A549 (cell line): ENCODE results near the gene SPPL2B. TPM values are rescaled to one million over a fixed set of nuclear protein-coding genes. Genes with fewer than 3 reads are reported as not detected.

Source experiments
- ATAC-seq, 2 experiments: fragments of 200-7000 bp in 1 of 2; fragments of >200 bp in 1 of 2; cut with Nextera tagmentation in 1 of 2; cut with Tn5 transposase in 1 of 2; 3 replicates each; pipeline versions ENCODE4 v1.8.0 to v1.9.1; 2018 to 2020; ENCODE audit warnings: mild to moderate bottlenecking in 1 of 2, moderate library complexity in 1 of 2
- CTCF ChIA-PET: fragments of 300-600 bp; sonication (Branson Sonifier 250); formaldehyde crosslinking; extraction: SDS; loops from one replicate; lab custom pipeline; 2021; ENCODE audit warnings: antibody characterized with exemption, inconsistent platforms; lab: Yijun Ruan, JAX
- POLR2A ChIA-PET: fragments of 350-600 bp; formaldehyde crosslinking; extraction: SDS; loops from one replicate; lab custom pipeline; 2021; ENCODE audit warnings: antibody characterized with exemption, inconsistent platforms; lab: Yijun Ruan, JAX
- DNase-seq, 2 experiments: peaks; one replicate each; pipeline versions ENCODE4 v3.0.0 to v3.0.0-alpha.2; 2011 to 2016; ENCODE audit warnings: low read depth in 1 of 2, low spot score in 1 of 2
- FAIRE-seq: peaks from 2 replicates; lab custom pipeline; 2011; peaks lifted over from hg19 to GRCh38; lab: Jason Lieb, UNC
- H3K27ac ChIP-seq, 2 experiments: fragments of >200 bp; sonication (Bioruptor Twin); formaldehyde crosslinking; 3 replicates each; pipeline ENCODE4 v1.5.1; 2016 to 2017
- H3K4me1 ChIP-seq: fragments of >200 bp; sonication (Bioruptor Twin); formaldehyde crosslinking; 3 replicates; pipeline ENCODE4 v1.6.1; 2016
- H3K4me2 ChIP-seq: fragments of >200 bp; sonication (Bioruptor Twin); formaldehyde crosslinking; 3 replicates; pipeline ENCODE4 v1.6.1; 2016
- H3K4me3 ChIP-seq: fragments of >200 bp; sonication (Bioruptor Twin); formaldehyde crosslinking; 3 replicates; pipeline ENCODE4 v1.5.1; 2016
- H3K9me3 ChIP-seq: fragments of >200 bp; sonication (Bioruptor Twin); formaldehyde crosslinking; 3 replicates; pipeline ENCODE4 v1.6.1; 2016
- CBX2 ChIP-seq: fragments of 200-600 bp; sonication (generic); IDR thresholded peaks from 2 replicates; pipeline ENCODE4 v1.6.1; 2016; ENCODE audit warnings: low read depth, mild to moderate bottlenecking, borderline replicate concordance
- CHD4 ChIP-seq: fragments of 200-600 bp; sonication (generic); IDR thresholded peaks from 2 replicates; pipeline ENCODE4 v1.6.1; 2016; ENCODE audit warnings: antibody characterized with exemption, mild to moderate bottlenecking, borderline replicate concordance
- E2F6 ChIP-seq: IDR thresholded peaks from 2 replicates; pipeline ENCODE4 v1.6.1; 2012; ENCODE audit warnings: low read depth, borderline replicate concordance
- EHF ChIP-seq: fragments of 250-450 bp; sonication (Bioruptor Pico); IDR thresholded peaks from 2 replicates; pipeline ENCODE4 v1.5.0; 2020; ENCODE audit warnings: mild to moderate bottlenecking
- ESRRA ChIP-seq: fragments of 150-350 bp; IDR thresholded peaks from 2 replicates; pipeline ENCODE4 v1.6.1; 2014; ENCODE audit warnings: mild to moderate bottlenecking, low read length, borderline replicate concordance
- FOXS1 ChIP-seq: fragments of 250-450 bp; sonication (Bioruptor Pico); IDR thresholded peaks from 2 replicates; pipeline ENCODE4 v1.5.0; 2020; ENCODE audit warnings: mild to moderate bottlenecking, moderate library complexity
- HDAC2 ChIP-seq: fragments of 200-600 bp; sonication (generic); IDR thresholded peaks from 2 replicates; pipeline ENCODE4 v1.6.1; 2016
- HOXB5 ChIP-seq: fragments of 250-450 bp; sonication (Bioruptor Pico); IDR thresholded peaks from 2 replicates; pipeline ENCODE4 v1.5.0; 2020; ENCODE audit warnings: mild to moderate bottlenecking, moderate library complexity
- JUN ChIP-seq, 2 experiments: fragments of >200 bp; sonication (Bioruptor Twin); formaldehyde crosslinking; IDR thresholded peaks; 2 replicates in 1 of 2; 3 replicates in 1 of 2; pipeline ENCODE4 v1.6.1; 2016 to 2017
- KDM1A ChIP-seq: fragments of 200-600 bp; sonication (generic); IDR thresholded peaks from 2 replicates; pipeline ENCODE4 v1.6.1; 2016; ENCODE audit warnings: low read depth, mild to moderate bottlenecking
- MAZ ChIP-seq: fragments of 150-350 bp; IDR thresholded peaks from 2 replicates; pipeline ENCODE4 v1.6.1; 2014; ENCODE audit warnings: antibody characterized with exemption, low read depth, low read length, borderline replicate concordance
- MYC ChIP-seq: IDR thresholded peaks from 2 replicates; pipeline ENCODE4 v1.6.1; 2012; ENCODE audit warnings: mild to moderate bottlenecking, inconsistent platforms, low read length, improper control_type of control experiment, borderline replicate concordance
- TP53 ChIP-seq: fragments of 250-450 bp; sonication (Bioruptor Pico); IDR thresholded peaks from 2 replicates; pipeline ENCODE4 v1.5.0; 2021; ENCODE audit warnings: mild to moderate bottlenecking, moderate library complexity
- ZSCAN20 ChIP-seq: fragments of 250-450 bp; sonication (Bioruptor Pico); IDR thresholded peaks from 2 replicates; pipeline ENCODE4 v1.8.0; 2022; ENCODE audit warnings: mild to moderate bottlenecking, moderate library complexity
- WGBS: methylation state at CpG from one replicate; pipeline ENCODE4 v1.1.6; 2017; ENCODE audit errors: missing lambda C conversion rate; 5-methylcytosine and 5-hydroxymethylcytosine counted together
- polyA plus RNA-seq, 4 experiments: library from polyadenylated mRNA; depleted of rRNA in 3 of 4; stranded (reverse); fragments of >200 nt; fragmentation: RNase III in 1 of 4; extraction: RNeasy Plus Mini Kit Qiagen cat#74134 plus additional on column Dnase treatment in 1 of 4; gene quantifications; 2 replicates in 3 of 4; 3 replicates in 1 of 4; pipeline ENCODE4 v1.2.3, GENCODE V29; 2011 to 2017
- TF ChIP-seq, protein P1 (sequence below): fragments of 150-350 bp; IDR thresholded peaks from 2 replicates; pipeline ENCODE4 v1.6.1; 2014; ENCODE audit warnings: low read depth, mild to moderate bottlenecking, low read length

The SPPL2B gene
- polyA plus RNA-seq, 2 of the 4 experiments (the other 2 are of a cell fraction), result 11.3 to 36.5 TPM

DNA sequence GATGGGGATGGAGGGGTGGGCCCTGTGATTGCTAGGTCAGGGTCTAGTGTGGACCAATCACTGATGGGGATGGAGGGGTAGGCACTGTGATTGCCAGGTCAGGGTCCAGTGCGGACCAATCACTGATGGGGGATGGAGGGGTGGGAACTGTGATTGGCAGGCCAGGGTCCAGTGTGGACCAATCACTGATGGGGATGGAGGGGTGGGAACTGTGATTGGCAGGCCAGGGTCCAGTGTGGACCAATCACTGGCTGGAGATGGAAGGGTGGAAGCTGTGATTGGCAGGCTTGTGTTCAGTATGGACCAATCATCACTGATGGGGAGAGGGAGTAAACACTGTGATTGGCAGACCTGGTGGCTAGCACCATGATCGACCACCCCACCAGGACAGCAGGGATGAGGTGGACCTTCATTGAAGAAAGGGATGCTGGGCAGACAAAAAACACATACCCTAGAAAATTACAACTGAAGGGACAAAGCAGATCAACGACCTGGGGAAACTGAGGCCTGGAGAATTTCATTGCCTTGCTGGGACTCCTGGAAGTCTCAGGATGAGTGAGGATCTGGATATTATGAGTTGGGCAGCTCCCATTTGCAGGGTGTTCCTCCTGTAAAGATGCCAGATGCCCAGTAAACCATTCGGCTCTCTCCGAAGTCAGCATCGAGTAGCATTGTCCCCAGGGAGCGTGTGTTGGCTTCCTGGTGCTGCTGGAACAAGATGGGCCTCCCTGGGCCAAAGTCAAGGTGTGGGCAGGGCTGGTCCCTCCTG is 47.1 kb downstream of the SPPL2B start:
- CTCF ChIA-PET, result no interaction called here

GRCh38 chr19:2376784-2377519 is 48.5 kb downstream of the SPPL2B start:
- TF ChIP-seq MAZ, result no peak
- no peak for TF ChIP-seq TP53 (CRISPR knock-in tag)
- no peak for TF ChIP-seq CHD4
- TF ChIP-seq JUN (IDR thresholded peaks at IDR 0.05), result no peak
- TF ChIP-seq CBX2, result no peak
- CTCF ChIA-PET, result no interaction called here
- no peaks in the 10 kb centered on the region for H3K9me3 ChIP-seq
- no peak overlapping the region for H3K4me3 ChIP-seq
- FAIRE-seq, result no peak
- no peak overlapping the region for H3K27ac ChIP-seq
- POLR2A ChIA-PET, result no interaction called here
- H3K4me1 ChIP-seq, result no peaks in the 10 kb centered on the region
- H3K4me2 ChIP-seq, result no peak overlapping the region
- peak in 1 of 2 experiments; percentile 24; a peak in 3 of 6 replicates for ATAC-seq
- DNase-seq, result no peak
- WGBS, result 70% methylated on average over 15 of the region's 15 CpGs

More for the DNA sequence above, 47.1 kb downstream of the SPPL2B start:
- WGBS, result 33% methylated on average over 3 of the region's 7 CpGs
- Histone ChIP-seq H3K27ac (no peak overlapping the region), H3K4me1 (no peaks in the 10 kb centered on the region), H3K9me3 (no peaks in the 10 kb centered on the region), H3K4me3 (no peak overlapping the region), H3K4me2 (no peak overlapping the region)
- DNase-seq, result no peak
- POLR2A ChIA-PET, result no interaction called here
- TF ChIP-seq FOXS1 (CRISPR knock-in tag), result no peak
- no peak for TF ChIP-seq ESRRA
- no peak for TF ChIP-seq KDM1A
- ATAC-seq, result peak; percentile 11 to 59; a peak in 3 of 6 replicates
- no peak for FAIRE-seq

DNA sequence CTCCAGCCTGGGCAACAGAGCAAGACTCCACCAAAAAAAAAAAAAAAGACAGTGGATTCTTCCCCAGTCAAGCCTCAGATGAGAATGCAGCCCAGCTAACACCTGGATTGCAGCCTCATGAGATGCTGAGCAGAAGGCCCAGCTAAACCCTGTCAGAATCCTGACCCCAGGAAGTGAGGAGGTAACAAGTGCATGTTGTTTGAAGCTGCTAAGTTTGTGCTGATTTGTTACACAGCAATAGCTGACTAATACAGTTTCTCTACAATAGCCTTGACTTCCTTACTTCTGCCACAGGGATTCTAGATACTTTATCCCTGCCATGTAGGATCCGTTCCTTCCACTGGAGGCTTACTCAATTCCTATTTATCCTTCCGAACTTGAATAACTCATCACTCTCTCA is 52.1 kb downstream of the SPPL2B start:
- ChIA-PET POLR2A (interaction anchor here (0.7 kb wide), 1 partner anchor 96 kb away, joined by 3 read pairs; the partner anchor contains the start of gene GADD45B), CTCF (interaction anchor here (0.6 kb wide), 1 partner anchor 708 kb away, joined by 3 read pairs; no protein-coding TSS in a partner anchor)

More for the DNA sequence above, 52.1 kb downstream of the SPPL2B start:
- no peak for FAIRE-seq
- no peak for DNase-seq
- Histone ChIP-seq H3K4me3 (no peak overlapping the region), H3K9me3 (no peaks in the 10 kb centered on the region), H3K27ac (no peak overlapping the region), H3K4me1 (peaks cover 3% of the 10 kb centered on the region; the same call in 2 of the 3 replicates), H3K4me2 (no peak overlapping the region)
- WGBS, result 55% methylated on average over 2 of the region's 2 CpGs
- TF ChIP-seq TP53 (CRISPR knock-in tag) (no peak), JUN (IDR thresholded peaks at IDR 0.05) (no peak), MYC (no peak), KDM1A (no peak), HOXB5 (CRISPR knock-in tag) (no peak), EHF (CRISPR knock-in tag) (no peak), MAZ (no peak), ZSCAN20 (CRISPR knock-in tag) (no peak), E2F6 (no peak), HDAC2 (no peak)
- TF ChIP-seq, protein P1, sequence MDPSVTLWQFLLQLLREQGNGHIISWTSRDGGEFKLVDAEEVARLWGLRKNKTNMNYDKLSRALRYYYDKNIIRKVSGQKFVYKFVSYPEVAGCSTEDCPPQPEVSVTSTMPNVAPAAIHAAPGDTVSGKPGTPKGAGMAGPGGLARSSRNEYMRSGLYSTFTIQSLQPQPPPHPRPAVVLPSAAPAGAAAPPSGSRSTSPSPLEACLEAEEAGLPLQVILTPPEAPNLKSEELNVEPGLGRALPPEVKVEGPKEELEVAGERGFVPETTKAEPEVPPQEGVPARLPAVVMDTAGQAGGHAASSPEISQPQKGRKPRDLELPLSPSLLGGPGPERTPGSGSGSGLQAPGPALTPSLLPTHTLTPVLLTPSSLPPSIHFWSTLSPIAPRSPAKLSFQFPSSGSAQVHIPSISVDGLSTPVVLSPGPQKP, result no peak
- no peak for ATAC-seq
